Glomerular visceral epithelial cell (primary cell): ENCODE measurements around the gene YTHDF2.
"Not testable (repeated sequence)": the region's sequence is repeated elsewhere in the genome, so short reads cannot be mapped to it uniquely, and the experiment has no call there.

Source experiments
- DNase-seq: peaks from one replicate; pipeline ENCODE4 v3.0.0-alpha.2; 2016; ENCODE audit errors: extremely low spot score

YTHDF2 gene

GRCh38 chr1:28736450-28737306, at the start of gene YTHDF2:
Gene YTHDF2 (plus strand): TSS chr1:28736940. CDS start chr1:28737121, 181 bp downstream.
- peak; percentile 98 for DNase-seq

GRCh38 chr1:28691627-28692026, 45.1 kb upstream of the YTHDF2 start:
- DNase-seq, result not testable (repeated sequence)

GRCh38 chr1:28703629-28704028, 33.1 kb upstream of the YTHDF2 start:
- no peak for DNase-seq

GRCh38 chr1:28716336-28716735, 20.4 kb upstream of the YTHDF2 start:
- no peak for DNase-seq

GRCh38 chr1:28718166-28718565, 18.6 kb upstream of the YTHDF2 start:
- no peak for DNase-seq

GRCh38 chr1:28718586-28719331, 18.0 kb upstream of the YTHDF2 start:
- no peak for DNase-seq

GRCh38 chr1:28719332-28719619, 17.5 kb upstream of the YTHDF2 start:
- no peak for DNase-seq

GRCh38 chr1:28720376-28720775, 16.4 kb upstream of the YTHDF2 start:
- DNase-seq, result no peak

- not testable (repeated sequence) for DNase-seq
Measured at GRCh38 chr1:28721927-28722326, 14.8 kb upstream of the YTHDF2 start.

- not testable (repeated sequence) for DNase-seq
Measured at GRCh38 chr1:28725365-28725764, 11.4 kb upstream of the YTHDF2 start.

- DNase-seq, result no peak
Measured at GRCh38 chr1:28735961-28736449, 735 bp upstream of the YTHDF2 start.

GRCh38 chr1:28737307-28738132, 780 bp downstream of the YTHDF2 start:
- DNase-seq, result peak; percentile 49

- DNase-seq, result no peak
Measured at GRCh38 chr1:28740118-28740517, 3.4 kb downstream of the YTHDF2 start.

- DNase-seq, result no peak
Measured at GRCh38 chr1:28744184-28744583, 7.4 kb downstream of the YTHDF2 start.

- no peak for DNase-seq
Measured at GRCh38 chr1:28745653-28746173, 9.0 kb downstream of the YTHDF2 start.

GRCh38 chr1:28750330-28750729, 13.6 kb downstream of the YTHDF2 start:
- DNase-seq, result no peak

- DNase-seq, result peak; percentile 9
Measured at GRCh38 chr1:28750771-28751294, 14.1 kb downstream of the YTHDF2 start.

- no peak for DNase-seq
Measured at GRCh38 chr1:28751315-28752060, 14.7 kb downstream of the YTHDF2 start.

GRCh38 chr1:28755701-28756100, 19.0 kb downstream of the YTHDF2 start:
- DNase-seq, result no peak

- no peak for DNase-seq
Measured at GRCh38 chr1:28756846-28757245, 20.1 kb downstream of the YTHDF2 start.

GRCh38 chr1:28758420-28758819, 21.7 kb downstream of the YTHDF2 start:
- no peak for DNase-seq
